NCI-H2227 (cell line): Measurements from ENCODE around the gene SETBP1.
"Not testable (repeated sequence)": the region's sequence is repeated elsewhere in the genome, so short reads cannot be mapped to it uniquely, and the experiment has no call there.

ENCODE experiments used
- DNase-seq: peaks from one replicate; lab custom pipeline; 2025; ENCODE audit not compliant: unreplicated experiment; lab: John Stamatoyannopoulos, UW

SETBP1 gene

DNA sequence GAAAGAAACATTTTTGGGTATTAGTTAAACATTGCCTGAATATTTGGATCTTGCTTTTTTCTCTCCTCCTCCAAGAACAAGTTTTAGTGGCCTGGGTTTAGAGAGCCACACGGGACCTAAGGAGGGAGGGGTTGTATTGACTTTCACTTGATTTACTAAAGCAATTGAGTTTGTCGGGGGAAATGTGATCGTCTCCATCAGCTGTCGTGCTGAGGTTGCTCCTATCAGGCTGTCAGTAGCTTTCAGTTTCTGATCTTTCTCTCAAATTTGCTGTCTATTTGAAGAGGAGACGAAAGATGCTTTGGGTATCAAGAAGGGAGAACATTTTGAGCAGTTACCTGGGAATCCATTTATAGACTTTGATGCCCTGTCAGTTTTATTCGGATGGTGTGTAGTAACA lies 106.0 kb downstream of the SETBP1 start:
- no peak for DNase-seq

- no peak for DNase-seq
Measured at GRCh38 chr18:44788334-44788733, 107.6 kb downstream of the SETBP1 start.

DNA sequence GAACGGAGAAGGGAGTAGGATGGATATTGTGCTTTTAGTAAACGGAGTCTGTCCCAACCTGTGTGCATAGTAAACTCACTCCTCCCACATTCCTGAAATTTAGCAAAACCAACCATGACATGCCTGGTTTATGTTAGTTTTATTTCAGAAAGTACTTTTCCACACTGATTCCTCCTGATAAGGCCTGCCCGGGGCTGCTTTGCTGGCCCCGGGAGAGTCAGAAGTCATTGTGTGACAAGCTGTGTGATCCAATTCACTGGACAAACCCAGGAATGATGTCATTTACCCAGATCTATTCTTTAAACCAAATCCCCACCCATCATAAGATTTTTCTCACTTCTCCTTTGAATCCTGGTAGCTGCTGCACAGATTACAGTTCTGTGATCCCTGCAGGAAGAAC lies 109.0 kb downstream of the SETBP1 start:
- DNase-seq = no peak

GRCh38 chr18:44790860-44791259 lies 110.2 kb downstream of the SETBP1 start:
- no peak for DNase-seq

DNA sequence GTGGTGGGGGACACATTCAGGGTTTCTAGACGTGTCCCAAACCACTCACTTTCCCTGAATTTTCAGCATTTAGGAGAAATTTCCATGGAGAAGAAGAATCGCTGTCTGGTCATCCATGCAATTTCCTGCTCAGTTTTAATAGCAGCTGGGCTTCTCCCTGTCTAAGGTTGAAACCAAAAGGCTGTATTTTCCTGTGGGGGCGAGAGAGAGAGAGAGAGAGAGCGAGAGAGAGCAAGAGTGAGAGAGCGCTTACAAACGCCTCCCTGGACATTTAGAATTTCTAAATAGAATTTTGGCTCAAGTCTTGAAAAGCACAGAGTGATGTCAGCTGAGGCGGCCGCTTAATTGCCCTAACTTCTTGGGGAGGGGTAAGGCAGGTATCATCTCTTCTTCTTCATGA lies 110.8 kb downstream of the SETBP1 start:
- DNase-seq = no peak

DNA sequence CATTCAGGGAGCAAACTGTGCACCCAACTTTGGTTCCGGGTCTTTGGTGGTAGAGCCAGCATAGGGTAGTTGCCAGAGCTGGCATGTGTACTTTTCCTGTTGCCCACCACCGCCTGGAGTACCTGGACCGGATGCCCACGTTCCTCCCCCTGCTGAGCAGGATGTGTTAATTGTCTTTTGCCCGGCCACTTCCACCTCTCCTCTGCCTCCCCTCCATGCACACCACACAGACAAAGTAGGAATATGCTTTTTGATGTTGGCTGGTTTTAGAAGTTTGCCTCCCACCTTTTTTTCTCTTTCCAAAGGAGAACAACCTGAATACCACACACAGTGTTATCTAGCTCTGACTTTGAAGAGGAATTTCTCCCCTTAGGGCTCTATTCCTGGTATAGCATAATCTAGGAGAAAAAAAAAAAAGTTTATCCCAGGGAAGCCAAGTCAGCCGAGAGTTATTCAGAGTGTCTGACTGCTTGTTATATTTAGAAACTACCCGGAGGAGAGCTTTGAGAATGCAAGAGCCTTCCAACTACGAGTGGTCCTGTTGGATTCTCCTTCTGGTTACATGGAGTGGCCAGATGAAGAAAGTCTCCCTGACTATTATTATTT lies 111.9 kb downstream of the SETBP1 start:
- DNase-seq = no peak

DNA sequence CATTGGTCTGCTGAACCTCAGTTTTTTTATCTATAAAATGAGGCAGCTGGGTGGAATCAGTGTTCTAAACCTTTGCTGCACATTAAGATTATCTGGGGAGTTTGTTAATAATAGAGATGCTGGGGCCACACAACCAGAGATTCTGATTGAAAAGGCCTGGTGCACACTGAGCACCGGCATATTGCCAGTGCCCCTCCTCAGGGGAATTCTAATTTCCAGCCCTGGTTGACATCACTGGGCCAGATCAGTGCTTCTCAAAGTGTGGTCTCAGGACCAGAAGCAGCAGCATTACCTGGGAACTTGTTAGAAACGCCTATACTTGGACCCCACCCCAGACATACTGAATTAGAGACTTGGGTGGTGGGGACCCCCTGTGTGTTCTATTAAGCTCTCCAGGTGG lies 112.5 kb downstream of the SETBP1 start:
- DNase-seq = no peak

DNA sequence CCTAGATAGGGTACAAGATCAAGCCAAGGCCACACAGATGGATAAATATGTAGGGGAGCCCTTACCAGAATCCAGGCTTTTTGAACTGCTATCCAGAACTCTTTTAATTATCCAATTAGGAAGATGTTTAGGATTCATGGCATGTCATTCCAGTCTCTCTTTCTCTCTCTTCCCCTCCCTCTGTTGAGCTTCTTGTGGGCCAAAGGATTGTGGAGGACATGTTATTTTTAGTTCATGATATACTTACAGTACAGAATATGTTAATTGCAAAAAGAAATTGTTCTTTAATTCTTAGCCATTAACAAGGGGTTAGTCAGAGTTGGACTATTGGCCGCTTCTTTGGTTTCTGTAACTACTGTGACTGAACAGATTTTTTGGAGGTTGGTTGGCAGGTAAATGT lies 113.0 kb downstream of the SETBP1 start:
- DNase-seq = no peak

GRCh38 chr18:44795241-44795640 lies 114.6 kb downstream of the SETBP1 start:
- DNase-seq = no peak

GRCh38 chr18:44796429-44797428 lies 116.0 kb downstream of the SETBP1 start:
- DNase-seq = no peak

DNA sequence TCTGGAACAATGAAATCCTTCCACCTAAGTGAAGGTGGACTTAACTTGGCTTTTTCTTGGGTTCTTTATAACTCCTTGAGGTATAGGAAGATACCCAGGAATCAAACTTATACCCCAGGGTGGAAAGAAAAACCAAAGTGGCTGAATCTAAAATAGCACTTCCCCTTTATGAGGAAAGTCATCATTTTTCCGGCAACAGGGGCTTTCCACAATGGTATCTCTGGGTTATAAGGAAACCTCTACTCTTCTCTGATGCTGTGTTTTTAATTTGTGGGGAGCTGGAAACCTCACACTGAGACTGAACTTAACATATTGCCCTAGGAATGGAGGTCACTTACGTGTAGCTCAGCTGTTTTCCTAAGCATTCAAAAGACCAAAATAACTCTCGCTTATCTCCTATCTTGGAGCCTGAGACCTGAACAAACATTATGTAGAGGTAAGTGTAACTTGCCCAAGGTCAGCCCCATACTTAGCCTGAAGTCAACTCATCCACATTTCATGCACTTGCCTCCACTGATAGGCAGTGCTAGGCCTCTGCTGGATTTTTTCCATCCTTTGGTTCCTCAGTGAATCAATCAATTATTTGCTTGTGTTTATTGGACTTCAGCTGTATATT lies 117.9 kb downstream of the SETBP1 start:
- DNase-seq = no peak

- DNase-seq = no peak
Measured at GRCh38 chr18:44799382-44799906, 118.8 kb downstream of the SETBP1 start.

GRCh38 chr18:44799907-44800421 lies 119.3 kb downstream of the SETBP1 start:
- DNase-seq = no peak

DNA sequence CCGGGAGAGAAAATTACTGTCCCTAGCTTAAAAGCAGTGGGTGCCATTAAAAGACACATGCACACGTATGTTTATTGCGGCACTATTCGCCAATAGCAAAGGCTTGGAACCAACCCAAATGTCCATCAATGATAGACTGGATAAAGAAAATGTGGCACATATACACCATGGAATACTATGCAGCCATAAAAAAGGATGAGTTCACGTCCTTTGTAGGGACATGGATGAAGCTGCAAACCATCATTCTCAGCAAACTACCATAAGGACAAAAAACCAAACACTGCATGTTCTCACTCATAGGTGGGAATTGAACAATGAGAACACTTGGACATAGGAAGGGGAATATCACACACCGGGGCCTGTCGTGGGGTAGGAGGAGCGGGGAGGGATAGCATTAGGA lies 120.1 kb downstream of the SETBP1 start:
- DNase-seq = not testable (repeated sequence)

DNA sequence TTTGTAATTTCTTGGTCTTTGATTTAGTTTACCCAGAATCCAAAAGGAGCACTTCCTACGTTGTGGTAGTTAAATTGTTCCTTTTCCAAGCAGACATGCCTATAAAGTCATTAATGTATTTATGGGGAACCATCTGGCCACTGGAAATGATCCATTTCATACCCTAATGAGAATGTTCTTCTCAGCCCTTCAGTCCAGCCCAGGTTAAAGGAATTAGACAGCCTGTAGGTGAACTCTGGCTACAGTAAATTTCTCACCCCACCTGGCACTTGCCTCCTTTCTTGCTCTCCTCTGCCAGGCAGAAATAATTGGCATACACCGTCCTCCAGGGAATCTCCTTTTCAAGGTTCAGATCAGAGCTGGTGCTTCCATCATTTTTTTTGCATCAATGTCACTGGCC lies 121.1 kb downstream of the SETBP1 start:
- no peak for DNase-seq

GRCh38 chr18:44802508-44802907 lies 121.8 kb downstream of the SETBP1 start:
- DNase-seq = no peak

GRCh38 chr18:44803019-44803650 lies 122.4 kb downstream of the SETBP1 start:
- no peak for DNase-seq

DNA sequence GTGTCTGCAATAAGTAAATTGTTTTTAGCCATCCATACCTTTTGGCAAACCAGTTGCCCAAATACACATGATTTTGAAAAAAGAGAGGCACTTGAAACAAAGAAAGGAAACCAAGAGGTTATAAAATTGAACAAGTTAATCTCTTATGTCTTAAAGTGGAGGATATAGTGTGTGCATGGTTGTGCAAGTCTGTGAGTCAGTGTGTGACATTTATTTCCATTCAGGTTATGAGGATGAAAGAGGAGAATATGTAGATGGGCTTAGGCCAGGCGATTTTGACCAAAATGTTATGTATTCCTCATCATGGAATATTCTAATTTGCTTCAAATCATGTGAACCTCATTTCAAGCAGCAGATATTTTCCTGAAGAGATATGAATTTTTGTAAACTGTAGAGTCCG lies 123.3 kb downstream of the SETBP1 start:
- DNase-seq = no peak

GRCh38 chr18:44805176-44805575 lies 124.5 kb downstream of the SETBP1 start:
- DNase-seq = no peak

GRCh38 chr18:44805643-44806042 lies 125.0 kb downstream of the SETBP1 start:
- DNase-seq = no peak

DNA sequence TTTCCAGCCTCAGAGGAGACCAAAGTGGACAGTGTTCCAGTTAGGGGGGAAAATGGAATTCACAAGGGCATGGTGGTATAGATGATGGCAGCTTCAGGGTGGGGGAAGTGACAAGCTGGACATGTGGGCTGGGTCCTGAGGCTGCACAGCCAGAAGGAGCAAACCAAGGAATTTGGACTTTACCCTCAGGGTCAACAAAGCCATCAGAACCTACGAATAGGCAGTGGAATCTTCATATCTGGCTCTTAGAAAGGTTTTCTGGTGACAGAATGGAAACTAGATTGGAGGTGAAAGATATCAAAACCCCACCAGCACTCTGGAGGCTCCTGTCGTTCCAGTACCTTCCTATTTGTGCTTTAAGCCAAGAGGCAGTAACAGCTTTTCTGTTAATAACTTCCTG lies 127.1 kb downstream of the SETBP1 start:
- DNase-seq = no peak
